ENCODE measurements around the gene CCDC33.
A peak's percentile ranks its signal among the peaks of the same experiment; 100 is the strongest.

The CCDC33 gene

GRCh38 chr15:74381481-74381880 is 145.4 kb downstream of the CCDC33 start:
- DNase-seq (ENCODE audit: low read depth in 2 of 2): no peak

GRCh38 chr15:74382004-74382816 is 146.1 kb downstream of the CCDC33 start:
- DNase-seq (ENCODE audit: low read depth in 2 of 2): peak; percentile 65 to 66

- no peak for DNase-seq (ENCODE audit: low read depth in 2 of 2)
Measured at GRCh38 chr15:74383286-74383685, 147.2 kb downstream of the CCDC33 start.

DNA sequence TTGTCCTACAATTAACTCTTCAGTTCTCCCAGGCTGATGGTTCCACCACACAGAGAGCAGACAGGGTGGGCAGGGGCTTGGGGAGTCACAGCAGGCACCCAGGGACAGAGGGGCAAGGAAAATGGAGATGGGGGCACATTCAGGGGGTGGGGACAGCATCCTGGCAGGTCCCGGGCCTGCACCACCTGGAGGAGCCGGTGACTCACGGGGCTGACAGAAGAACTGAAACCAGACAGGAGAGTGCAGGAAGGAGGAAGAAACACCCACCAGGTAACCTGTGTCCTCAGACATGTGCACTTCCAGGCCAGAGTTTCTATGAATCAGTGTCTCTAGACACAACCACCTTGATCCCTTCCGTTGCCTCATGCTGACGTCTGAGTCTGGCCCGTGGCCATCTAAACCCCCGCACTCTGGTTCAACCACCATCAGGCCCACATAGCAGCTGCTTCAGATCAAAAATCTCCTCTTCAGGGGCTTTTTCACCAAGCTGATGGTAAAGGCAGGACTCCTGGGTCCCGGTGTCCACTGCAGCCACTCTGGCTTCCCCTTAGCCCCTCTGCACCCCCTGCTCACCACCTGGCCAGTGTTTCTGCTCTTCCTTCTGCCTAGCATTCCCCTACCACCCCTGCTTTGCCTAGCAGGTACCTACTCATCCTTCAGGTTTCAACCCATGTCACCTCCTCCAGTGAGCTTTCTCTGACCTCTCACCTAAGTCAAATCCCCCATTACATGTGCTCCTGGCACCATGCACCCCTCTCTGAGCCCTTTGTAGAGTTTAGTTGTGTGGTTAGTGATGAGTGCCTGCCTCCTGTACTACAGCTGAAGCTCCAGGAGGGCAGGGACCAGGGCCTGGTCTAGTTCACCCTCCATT is 147.8 kb downstream of the CCDC33 start:
- DNase-seq (ENCODE audit: low read depth in 2 of 2): peak; percentile 75 to 76

DNA sequence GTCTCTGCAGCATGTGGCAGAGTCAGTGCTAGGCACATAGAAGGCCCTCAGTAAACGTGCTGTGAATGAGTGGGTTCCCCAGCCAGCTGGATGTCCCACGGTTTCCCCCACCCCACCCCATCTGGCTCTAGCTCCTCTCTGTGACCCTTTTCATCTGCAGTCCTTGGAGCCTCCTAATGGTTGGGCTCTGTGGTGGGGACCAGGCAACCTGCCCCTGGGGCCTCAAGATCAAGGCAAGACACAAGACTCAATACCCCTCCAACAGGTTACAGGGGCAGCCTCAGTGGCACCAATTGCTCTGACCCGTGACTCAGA is 148.4 kb downstream of the CCDC33 start:
- no peak for DNase-seq (ENCODE audit: low read depth in 2 of 2)

GRCh38 chr15:74384881-74385643 is 148.9 kb downstream of the CCDC33 start:
- peak; percentile 59 to 69 for DNase-seq (ENCODE audit: low read depth in 2 of 2)

DNA sequence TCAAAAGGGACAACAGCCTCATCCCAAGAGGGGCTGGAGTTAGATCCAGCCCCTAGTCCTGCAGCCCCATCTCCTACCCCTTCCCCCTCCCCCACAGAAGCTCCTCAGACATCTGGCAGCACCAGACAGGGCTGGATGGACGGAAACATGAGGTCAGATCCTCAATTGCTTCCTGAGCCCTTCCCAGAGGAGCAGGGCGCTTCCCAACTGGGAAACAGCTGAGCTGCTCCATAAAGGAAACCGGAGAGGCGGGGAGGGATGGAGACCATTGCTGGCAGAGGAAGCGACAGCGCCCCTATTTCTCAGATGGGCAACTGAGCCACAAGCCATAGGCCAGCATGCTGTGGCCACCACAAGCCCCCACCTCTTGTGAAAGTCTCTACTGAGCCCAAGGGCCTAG is 149.6 kb downstream of the CCDC33 start:
- no peak for DNase-seq (ENCODE audit: low read depth in 2 of 2)
